ENCODE measurements around the gene C18orf54. TPM values are rescaled to one million over a fixed set of nuclear protein-coding genes. Genes with fewer than 3 reads are reported as not detected.

Gene C18orf54
- total and polyA plus RNA-seq, 9 of the 15 experiments (the other 6 are each of a cell fraction or from before 2014, with no cell fraction given), result 3.0 to 8.7 (median 4.3) TPM

GRCh38 chr18:54357082-54357659 lies 535 bp upstream of the C18orf54 start:
- no peaks in the 10 kb centered on the region; the same call in 1 of the 2 replicates for H3K9me3 ChIP-seq (replicated peaks; ENCODE audit: control insufficient read depth, insufficient read depth, low read depth, low read length)
- peak overlapping the region; percentile 84 to 98 for H3K9ac ChIP-seq (ENCODE audit: insufficient read depth in 1 of 2, low read depth in 2 of 2, low read length in 2 of 2)
- DNase-seq (ENCODE audit: extremely low read depth in 1 of 4, low spot score in 3 of 4), result no peak
- no peaks in the 10 kb centered on the region for H4K20me1 ChIP-seq (replicated peaks; ENCODE audit: control insufficient read depth, insufficient read depth, low read length)
- no peaks in the 10 kb centered on the region for H3K9me1 ChIP-seq (ENCODE audit: control insufficient read depth, insufficient read depth, low read length)
- peak overlapping the region; percentile 89 for H2AFZ ChIP-seq (ENCODE audit: low read depth, low read length)
- no peaks in the 10 kb centered on the region for H3K27me3 ChIP-seq (ENCODE audit: control insufficient read depth in 2 of 2, insufficient read depth in 2 of 2, low read length in 2 of 2)
- ChIA-PET CTCF (ENCODE audit: low intra/inter-chr PET ratio) (no interaction called here), POLR2A (interaction anchor here (0.8 to 1.0 kb wide), 5 partner anchors 9 to 496 kb away, joined by 3 to 6 read pairs (median 3); no protein-coding TSS in a partner anchor)
- peak overlapping the region; percentile 83 for H3K4me3 ChIP-seq
- H3K4me1 ChIP-seq (replicated peaks in 1 of 2; ENCODE audit: control insufficient read depth in 2 of 2, insufficient read depth in 2 of 2, low read length in 2 of 2), result peaks cover 2 to 7% of the 10 kb centered on the region in 2 experiments; a peak in 3 of 5 replicates
- TSS peak; percentile 85 for BruUV-seq (replicated peaks)
- peaks cover 16% of the 10 kb centered on the region; the same call in 1 of the 3 replicates for H3K36me3 ChIP-seq (ENCODE audit: control insufficient read depth, insufficient read depth, low read length)
- intact Hi-C loops (cut with micrococcal nuclease) (loop anchor here (5.0 kb wide), 1 partner anchor 35 kb away; no protein-coding TSS in a partner anchor), in situ Hi-C loops (cut with MboI) (no loop called here)
- peak overlapping the region; percentile 84 for H3K27ac ChIP-seq (ENCODE audit: extremely low read depth, low read depth, low read length)
- 23% methylated on average over 3 of the region's 15 CpGs for WGBS (ENCODE audit: insufficient coverage, low coverage, missing lambda C conversion rate)
- FAIRE-seq, result no peak
- peak overlapping the region; percentile 90 for H3K4me2 ChIP-seq (ENCODE audit: insufficient read depth, low read length)
- 0 out of 2 replicates have a peak, but pooled peaks have one; percentile 20 for TF ChIP-seq ETV1 (tag; conservative IDR thresholded peaks at IDR 0.05; ENCODE audit: low read depth)
- TF ChIP-seq CSDE1 (IDR thresholded peaks at IDR 0.05), result 0 out of 4 replicates have a peak, but pooled peaks of 1 of the 2 experiments have one; percentile 15
- TF ChIP-seq POLR2B (IDR thresholded peaks at IDR 0.05; ENCODE audit: low read depth, partially characterized antibody), result no peak
- ATAC-seq, result peak; percentile 58; the same call in 2 of the 3 replicates
- peaks cover 23% of the 10 kb centered on the region for H3K79me2 ChIP-seq (ENCODE audit: control insufficient read depth, insufficient read depth, low read length)

DNA sequence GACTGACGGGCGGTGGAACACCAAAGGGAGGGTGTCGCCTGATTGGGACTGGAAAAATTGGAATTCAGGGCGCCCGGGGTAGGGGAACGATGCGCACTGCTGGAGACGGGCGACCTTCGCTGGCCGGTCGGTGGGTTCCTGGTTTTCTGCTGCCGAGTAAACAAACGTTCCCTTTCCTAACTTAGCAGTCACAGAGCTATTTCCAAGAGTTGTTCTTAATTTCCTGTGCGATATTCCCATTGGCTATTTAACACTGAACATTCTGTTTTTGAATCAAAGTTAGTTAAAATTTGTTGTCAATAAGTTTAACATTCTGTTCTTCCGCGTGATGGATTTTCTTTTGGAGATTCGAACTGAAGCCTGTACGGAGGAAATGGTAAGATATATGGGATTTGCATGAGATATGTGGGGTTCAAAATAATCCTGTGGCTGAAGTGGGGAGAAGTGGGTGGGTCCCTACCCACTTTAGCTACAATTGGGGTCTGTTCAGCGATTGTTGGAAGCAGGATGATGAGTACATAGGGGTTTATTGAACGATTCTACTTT lies 862 bp downstream of the C18orf54 start:
- intact Hi-C loops (cut with micrococcal nuclease), result loop anchor here (5.0 kb wide), 1 partner anchor 34 kb away; no protein-coding TSS in a partner anchor
- WGBS (ENCODE audit: insufficient coverage, low coverage, missing lambda C conversion rate), result 2% methylated on average over 17 of the region's 21 CpGs
- peaks cover 23% of the 10 kb centered on the region for H3K79me2 ChIP-seq (ENCODE audit: control insufficient read depth, insufficient read depth, low read length)
- BruUV-seq (replicated peaks), result TSS peak; percentile 44
- ChIA-PET CTCF (ENCODE audit: low intra/inter-chr PET ratio) (no interaction called here), POLR2A (interaction anchor here (0.5 kb wide), 1 partner anchor 46 kb away, joined by 3 read pairs; no protein-coding TSS in a partner anchor)
- no peaks in the 10 kb centered on the region for H3K9me1 ChIP-seq (ENCODE audit: control insufficient read depth, insufficient read depth, low read length)
- in situ Hi-C loops (cut with MboI), result no loop called here
- peak overlapping the region; percentile 84 for H3K27ac ChIP-seq (ENCODE audit: extremely low read depth, low read depth, low read length)
- no peaks in the 10 kb centered on the region for H4K20me1 ChIP-seq (replicated peaks; ENCODE audit: control insufficient read depth, insufficient read depth, low read length)
- H3K27me3 ChIP-seq (ENCODE audit: control insufficient read depth in 2 of 2, insufficient read depth in 2 of 2, low read length in 2 of 2), result no peaks in the 10 kb centered on the region
- ATAC-seq (peak; percentile 68), FAIRE-seq (no peak), DNase-seq (ENCODE audit: extremely low read depth in 1 of 4, low spot score in 3 of 4) (peak in 2 of 4 experiments; percentile 34 to 36)
- H3K36me3 ChIP-seq (ENCODE audit: control insufficient read depth, insufficient read depth, low read length), result peaks cover 17% of the 10 kb centered on the region; the same call in 1 of the 3 replicates
- H3K4me1 ChIP-seq (replicated peaks in 1 of 2; ENCODE audit: control insufficient read depth in 2 of 2, insufficient read depth in 2 of 2, low read length in 2 of 2), result peaks cover 2 to 7% of the 10 kb centered on the region in 2 experiments; a peak in 3 of 5 replicates
- H2AFZ ChIP-seq (ENCODE audit: low read depth, low read length), result peak overlapping the region; percentile 89
- H3K4me3 ChIP-seq, result peak overlapping the region; percentile 83
- H3K9me3 ChIP-seq (replicated peaks; ENCODE audit: control insufficient read depth, insufficient read depth, low read depth, low read length), result no peaks in the 10 kb centered on the region
- peak overlapping the region; percentile 84 to 98 for H3K9ac ChIP-seq (ENCODE audit: insufficient read depth in 1 of 2, low read depth in 2 of 2, low read length in 2 of 2)
- H3K4me2 ChIP-seq (ENCODE audit: insufficient read depth, low read length), result peak overlapping the region; percentile 90
- TF ChIP-seq CREB5 (CRISPR knock-in tag; IDR thresholded peaks at IDR 0.05), result no peak
- no peak for TF ChIP-seq PHTF2 (CRISPR knock-in tag; IDR thresholded peaks at IDR 0.05)
- no peak for TF ChIP-seq ZNF398 (CRISPR knock-in tag; IDR thresholded peaks at IDR 0.05)
- no peak for TF ChIP-seq NFATC3 (IDR thresholded peaks at IDR 0.05)
- TF ChIP-seq RBM25 (IDR thresholded peaks at IDR 0.05; ENCODE audit: low read depth, low read length, severe bottlenecking), result no peak
- TF ChIP-seq PKNOX1 (IDR thresholded peaks at IDR 0.05), result peak; percentile 56; the same call in 1 of the 2 replicates

Measured in K562 (cell line).